IMR-90 (cell line): Measurements from ENCODE around the gene UBA3.

Source experiments
- CHD1 ChIP-seq: IDR thresholded peaks from 2 replicates; pipeline ENCODE4 v1.6.1; 2012; ENCODE audit warnings: low read depth, low read length, improper control_type of control experiment
- MAFK ChIP-seq: IDR thresholded peaks from 2 replicates; pipeline ENCODE4 v1.6.1; 2012; ENCODE audit warnings: low read depth, low read length, improper control_type of control experiment
- MAZ ChIP-seq: IDR thresholded peaks from 2 replicates; pipeline ENCODE4 v1.6.1; 2012; ENCODE audit warnings: low read depth, mild to moderate bottlenecking, low read length, improper control_type of control experiment, moderate library complexity, borderline replicate concordance
- POLR2A ChIP-seq: IDR thresholded peaks from 2 replicates; pipeline ENCODE4 v1.6.1; 2012; ENCODE audit warnings: mild to moderate bottlenecking, low read depth, low read length
- TF ChIP-seq, protein P1 (sequence below): conservative IDR thresholded peaks from 2 replicates; pipeline ENCODE4 v1.5.1; 2012; ENCODE audit warnings: mild to moderate bottlenecking, low read depth, low read length, improper control_type of control experiment
- TF ChIP-seq, protein P2 (sequence below): fragments of 150-350 bp; IDR thresholded peaks from 2 replicates; pipeline ENCODE4 v1.6.1; 2017; ENCODE audit warnings: mild to moderate bottlenecking, antibody characterized with exemption, low read length, low read depth

DNA sequence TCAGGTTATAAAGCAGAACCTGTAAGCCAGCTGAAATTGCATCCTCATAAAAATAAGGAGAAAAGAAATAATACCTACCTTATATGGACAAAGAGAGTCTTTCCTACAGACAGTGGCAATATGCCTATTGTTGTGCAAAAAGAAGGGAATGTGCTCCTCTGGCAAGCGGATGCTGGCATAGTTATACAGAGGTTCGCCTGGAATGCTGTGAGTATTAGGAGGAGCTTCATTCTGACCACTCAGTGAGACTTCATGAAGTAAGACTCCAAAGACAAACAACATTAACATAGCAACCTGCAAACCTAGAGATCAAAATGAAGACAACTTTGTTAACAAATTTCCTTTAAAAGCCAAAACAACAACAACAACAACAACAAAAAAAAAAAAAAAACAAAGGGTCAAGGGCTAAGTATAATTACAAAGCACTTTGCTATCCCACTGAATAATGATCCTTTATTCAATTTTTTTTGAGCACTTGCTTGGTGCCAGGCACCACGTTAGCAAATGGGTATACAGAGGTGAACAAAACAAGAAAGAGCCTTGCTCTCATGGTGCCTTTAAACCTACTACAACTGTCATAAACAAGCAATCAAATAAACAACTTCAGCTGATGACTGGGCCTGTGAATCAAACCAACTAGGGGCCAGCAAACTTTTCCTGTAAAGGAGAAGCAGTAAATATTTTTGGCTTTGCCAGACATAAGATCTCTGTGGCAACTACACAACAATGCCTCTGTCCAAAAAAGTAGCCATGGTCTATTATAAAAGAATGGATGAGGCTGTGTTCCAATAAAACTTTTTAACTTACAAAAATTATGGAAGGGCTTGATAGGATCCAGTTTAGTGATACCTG is 70.4 kb downstream of the UBA3 start:
- TF ChIP-seq MAZ: no peak
- no peak for TF ChIP-seq CHD1
- TF ChIP-seq, protein P1, sequence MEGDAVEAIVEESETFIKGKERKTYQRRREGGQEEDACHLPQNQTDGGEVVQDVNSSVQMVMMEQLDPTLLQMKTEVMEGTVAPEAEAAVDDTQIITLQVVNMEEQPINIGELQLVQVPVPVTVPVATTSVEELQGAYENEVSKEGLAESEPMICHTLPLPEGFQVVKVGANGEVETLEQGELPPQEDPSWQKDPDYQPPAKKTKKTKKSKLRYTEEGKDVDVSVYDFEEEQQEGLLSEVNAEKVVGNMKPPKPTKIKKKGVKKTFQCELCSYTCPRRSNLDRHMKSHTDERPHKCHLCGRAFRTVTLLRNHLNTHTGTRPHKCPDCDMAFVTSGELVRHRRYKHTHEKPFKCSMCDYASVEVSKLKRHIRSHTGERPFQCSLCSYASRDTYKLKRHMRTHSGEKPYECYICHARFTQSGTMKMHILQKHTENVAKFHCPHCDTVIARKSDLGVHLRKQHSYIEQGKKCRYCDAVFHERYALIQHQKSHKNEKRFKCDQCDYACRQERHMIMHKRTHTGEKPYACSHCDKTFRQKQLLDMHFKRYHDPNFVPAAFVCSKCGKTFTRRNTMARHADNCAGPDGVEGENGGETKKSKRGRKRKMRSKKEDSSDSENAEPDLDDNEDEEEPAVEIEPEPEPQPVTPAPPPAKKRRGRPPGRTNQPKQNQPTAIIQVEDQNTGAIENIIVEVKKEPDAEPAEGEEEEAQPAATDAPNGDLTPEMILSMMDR: no peak
- TF ChIP-seq, protein P2, sequence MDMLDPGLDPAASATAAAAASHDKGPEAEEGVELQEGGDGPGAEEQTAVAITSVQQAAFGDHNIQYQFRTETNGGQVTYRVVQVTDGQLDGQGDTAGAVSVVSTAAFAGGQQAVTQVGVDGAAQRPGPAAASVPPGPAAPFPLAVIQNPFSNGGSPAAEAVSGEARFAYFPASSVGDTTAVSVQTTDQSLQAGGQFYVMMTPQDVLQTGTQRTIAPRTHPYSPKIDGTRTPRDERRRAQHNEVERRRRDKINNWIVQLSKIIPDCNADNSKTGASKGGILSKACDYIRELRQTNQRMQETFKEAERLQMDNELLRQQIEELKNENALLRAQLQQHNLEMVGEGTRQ: no peak
- no peak for TF ChIP-seq POLR2A
- peak; percentile 26; the same call in 1 of the 2 replicates for TF ChIP-seq MAFK
